HG03103 (cell line): Measurements from ENCODE around the gene HRH2.
"Not testable (repeated sequence)": the region's sequence is repeated elsewhere in the genome, so short reads cannot be mapped to it uniquely, and the experiment has no call there.

Experiments used
- ATAC-seq: cut with Tn5 transposase; IDR thresholded peaks from one replicate; pipeline ENCODE4 v1.9.1; 2021; ENCODE audit warnings: low read depth; ENCODE audit not compliant: unreplicated experiment

Gene HRH2

DNA sequence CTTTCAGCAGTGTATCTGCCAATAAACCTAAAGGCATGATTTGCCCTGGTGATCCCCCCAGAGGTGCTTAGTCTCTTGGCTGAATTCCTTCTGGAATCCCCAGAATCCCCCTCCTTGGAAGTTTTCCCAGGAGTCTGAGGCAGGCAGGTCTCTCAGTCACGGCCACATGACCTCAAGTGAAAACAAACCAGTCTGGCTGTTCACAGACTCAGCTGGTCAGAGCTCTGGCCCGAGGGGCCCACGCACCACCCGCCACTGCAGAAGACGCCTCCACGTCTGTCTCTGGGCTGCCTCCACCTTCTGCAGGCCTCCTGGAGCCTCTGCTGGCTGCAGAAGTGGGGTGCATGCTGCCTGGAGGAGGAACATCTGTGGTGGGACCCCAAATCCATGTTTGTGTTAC is 52.5 kb downstream of the HRH2 start:
- no peak for ATAC-seq

DNA sequence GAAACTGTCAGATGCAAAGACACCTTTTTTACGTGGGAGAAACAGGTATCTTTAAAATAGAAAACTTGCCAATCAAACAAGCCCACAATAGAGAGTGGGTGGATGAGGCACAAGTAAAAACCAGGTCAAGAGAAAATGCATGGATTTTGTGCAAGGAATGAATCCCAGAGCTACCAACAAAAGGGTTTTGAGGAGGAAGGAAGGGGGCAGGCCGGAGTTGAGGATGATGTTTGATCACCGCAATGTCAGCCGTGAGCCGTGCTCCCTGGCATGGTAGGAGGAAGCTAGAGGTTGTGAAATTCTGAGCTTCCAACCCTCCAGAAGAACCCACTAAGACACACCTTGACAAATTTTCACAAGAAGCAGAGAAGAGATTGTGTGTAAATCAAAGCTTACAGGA is 53.2 kb downstream of the HRH2 start:
- no peak for ATAC-seq

DNA sequence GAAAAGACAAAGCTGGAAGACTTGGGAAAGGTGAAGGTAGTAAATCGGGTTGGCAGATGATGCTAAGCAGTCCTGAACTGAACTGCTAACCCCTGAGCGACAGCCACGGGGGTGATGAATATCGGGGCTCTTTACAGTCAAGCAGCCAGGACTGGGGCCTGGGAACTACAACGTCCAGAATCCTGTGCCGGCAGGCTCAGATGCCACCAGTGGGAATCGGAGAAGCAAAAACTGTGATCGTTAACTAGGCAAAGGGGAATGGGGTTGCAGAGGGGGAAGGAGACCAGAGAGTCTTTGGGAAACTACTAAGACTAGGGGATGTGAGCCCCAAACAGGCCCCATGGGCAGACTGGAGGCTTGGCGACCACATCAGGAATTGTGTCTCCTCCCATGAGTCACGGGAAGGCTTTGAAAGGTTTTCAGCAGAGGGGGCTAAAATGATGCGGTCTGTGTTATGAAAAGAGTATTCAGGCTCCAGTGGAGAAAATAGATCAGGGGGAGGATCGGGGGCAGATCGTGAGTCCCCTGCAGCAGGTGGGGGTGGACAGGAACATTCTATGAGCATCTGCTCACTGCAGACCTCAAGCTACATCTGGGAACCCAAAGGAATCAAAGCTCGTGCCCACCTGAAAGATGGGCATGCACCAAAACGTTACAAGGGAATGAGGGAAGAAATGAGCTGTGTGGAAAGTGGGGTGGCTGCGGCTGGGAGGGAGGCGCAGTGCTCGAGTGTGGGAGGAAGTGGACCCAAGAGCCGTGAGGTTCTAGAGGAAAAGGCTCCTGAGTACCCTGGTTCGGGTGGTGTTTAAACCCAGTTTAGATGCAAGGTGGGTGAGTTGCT is 53.8 kb downstream of the HRH2 start:
- ATAC-seq, result no peak

DNA sequence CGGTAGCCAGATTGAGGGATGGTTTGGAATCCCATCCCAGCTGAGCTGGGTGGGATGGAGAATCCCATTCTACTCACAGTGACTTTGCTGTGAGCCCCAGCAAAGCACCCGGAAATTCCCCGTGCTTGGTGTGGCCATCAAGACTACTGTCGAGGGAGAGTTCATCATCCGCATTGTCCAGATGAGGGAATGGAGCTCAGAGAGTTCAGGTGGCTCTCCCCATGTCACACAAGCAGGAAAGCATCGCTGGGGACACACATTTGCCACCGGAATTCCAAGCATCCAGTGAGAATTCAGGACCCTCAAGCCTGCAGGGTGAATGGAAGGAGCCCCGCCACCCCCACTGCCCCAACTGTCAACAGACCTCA is 54.4 kb downstream of the HRH2 start:
- no peak for ATAC-seq

- no peak for ATAC-seq
Measured at GRCh38 chr5:175712681-175713085, 54.8 kb downstream of the HRH2 start.

GRCh38 chr5:175713930-175714329 is 56.1 kb downstream of the HRH2 start:
- no peak for ATAC-seq

DNA sequence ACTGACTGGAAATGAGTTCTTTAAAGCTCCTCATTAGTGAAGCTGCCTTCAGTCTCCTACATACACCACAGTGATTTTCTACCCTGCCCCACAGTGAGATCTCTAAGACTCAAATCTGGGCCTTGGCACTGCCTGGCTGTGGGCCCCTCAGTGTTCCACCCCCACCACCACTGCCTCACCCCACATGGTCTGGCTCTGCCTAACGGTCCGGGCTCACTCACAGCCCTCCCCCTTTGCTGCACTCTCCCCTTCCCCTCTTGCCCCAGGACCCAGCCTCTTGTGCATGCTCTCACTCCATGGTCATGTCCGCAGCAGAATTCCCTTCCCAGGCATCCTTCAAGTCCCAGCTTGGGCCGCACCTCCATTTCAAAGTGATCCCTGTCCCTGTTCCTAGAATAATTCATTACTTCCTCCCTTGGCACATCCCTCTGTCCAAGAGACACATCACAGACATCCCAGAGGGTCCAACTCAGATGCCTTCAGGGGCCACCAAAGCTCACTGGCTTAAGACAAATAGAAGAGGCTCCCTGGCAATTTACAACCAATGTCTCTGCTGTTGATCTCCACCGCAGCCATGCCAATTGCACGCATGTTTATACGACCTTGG is 56.7 kb downstream of the HRH2 start:
- no peak for ATAC-seq

GRCh38 chr5:175715627-175716522 is 58.0 kb downstream of the HRH2 start:
- no peak for ATAC-seq

DNA sequence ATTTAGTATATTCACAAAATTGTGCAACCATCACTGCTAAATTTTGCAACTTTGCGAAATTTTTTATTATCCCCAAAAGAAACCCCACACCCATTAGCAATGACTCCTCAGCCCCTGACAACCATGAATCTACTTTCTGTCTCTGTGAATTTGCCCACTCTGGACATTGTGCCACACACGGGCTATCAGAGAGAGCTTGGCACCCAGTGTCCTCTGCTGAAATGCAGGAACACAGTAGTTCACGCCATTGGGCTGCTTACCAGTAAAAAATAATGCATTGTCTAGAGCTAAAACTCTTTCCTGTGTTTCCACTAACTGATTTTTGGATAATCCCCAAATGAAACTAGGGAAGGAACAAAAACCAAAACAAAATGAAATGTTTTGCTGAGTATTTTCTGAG is 60.0 kb downstream of the HRH2 start:
- no peak for ATAC-seq

- ATAC-seq, result no peak
Measured at GRCh38 chr5:175718401-175719108, 60.7 kb downstream of the HRH2 start.

DNA sequence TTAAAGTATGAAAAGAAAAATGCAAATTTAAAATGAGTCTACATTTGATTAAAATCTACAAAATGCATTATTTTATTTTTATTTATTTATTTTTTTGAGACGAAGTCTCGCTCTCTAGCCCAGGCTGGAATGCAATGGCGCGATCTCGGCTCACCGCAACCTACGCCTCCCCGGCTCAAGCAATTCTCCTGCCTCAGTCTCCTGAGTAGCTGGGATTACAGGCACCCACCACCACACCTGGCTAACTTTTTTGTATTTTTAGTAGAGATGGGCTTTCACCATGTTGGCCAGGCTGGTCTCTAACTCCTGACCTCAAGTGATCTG is 61.2 kb downstream of the HRH2 start:
- not testable (repeated sequence) for ATAC-seq

DNA sequence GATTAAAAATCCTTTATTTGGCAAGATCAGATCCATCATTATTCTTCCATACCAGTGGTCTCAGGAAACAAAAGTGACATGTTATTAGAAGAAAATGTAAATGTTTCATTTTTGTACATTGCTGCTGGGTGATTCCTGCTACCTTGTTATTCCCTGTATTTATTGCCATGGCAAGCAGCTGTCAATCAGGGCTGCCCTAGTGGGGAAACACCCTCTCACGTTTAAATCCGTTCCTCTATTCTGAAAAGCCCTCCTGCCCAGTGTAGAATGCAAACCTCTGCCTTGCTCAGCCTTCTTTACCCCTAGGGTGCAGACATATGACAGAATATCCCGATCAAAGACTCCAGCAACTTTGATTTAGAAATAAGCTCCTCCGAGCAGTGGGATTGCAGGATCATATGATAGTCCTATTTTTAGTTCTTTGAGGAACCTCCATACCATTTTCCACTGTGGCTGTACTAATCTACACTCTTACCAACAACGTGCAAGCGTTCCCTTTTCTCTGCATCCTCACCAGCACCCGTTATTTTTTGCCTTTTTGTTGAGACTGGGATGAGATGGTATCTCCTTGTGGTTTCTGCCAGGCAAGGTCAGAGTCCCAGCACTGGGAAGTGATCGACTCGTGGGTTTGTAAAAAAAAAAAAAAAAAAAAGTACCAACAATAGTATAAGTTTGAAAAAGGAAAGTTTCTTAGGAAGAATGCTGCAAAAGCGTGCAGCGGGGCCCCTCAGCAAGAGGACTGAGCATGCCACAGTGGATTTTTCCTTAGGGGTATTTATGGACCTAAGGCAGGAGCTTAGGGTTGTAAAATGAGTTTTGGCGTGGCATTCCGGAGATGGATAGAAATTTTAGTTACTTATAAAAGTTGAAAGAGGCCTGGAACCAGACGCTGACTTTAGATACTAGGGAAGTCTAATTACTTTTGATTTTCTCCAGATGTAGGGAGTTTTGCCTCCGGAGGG is 66.7 kb downstream of the HRH2 start:
- no peak for ATAC-seq

DNA sequence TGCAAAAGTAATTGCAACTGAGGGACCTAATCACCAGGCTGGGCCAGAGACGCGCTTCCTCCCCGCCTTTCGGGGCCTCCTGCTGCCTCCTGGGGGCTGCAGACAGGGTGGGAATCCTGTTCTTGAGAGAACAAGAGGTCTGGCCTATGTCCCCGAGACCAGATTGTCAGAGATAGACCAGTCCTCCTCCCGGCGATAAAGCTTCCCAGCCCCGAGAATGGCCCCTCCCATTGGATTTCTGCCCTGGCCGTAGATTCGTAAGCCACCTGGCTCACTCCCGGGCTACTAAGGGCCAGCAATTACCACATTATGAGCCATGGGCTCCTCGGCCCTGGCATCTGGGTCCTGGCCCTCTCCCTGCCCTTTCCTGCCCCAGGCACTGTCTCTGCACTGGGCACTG is 70.4 kb downstream of the HRH2 start:
- ATAC-seq, result no peak

GRCh38 chr5:175728885-175729828 is 71.3 kb downstream of the HRH2 start:
- ATAC-seq, result peak; percentile 12

DNA sequence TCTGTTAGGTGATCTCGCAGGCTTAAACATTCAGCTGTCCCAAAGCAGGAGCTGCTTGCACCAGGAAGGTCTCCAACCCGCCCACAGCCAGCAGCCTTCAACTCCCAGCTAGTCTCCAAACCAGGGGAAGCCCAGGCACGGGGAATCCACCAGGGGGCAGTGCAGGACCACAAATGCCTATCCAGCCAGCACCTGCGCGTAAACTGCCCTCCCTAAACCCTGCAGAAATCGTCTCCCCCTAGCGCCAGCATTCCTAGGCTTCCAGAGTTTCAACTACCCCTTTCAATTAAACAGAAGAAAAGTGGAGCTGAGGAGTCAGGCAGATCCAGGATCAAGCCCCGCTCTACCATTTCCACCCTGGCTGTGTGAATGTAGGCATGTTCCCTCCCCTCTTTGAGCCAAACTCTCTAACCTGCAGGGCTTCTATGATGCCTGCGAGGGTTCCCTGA is 72.0 kb downstream of the HRH2 start:
- peak; percentile 81 for ATAC-seq

GRCh38 chr5:175731172-175731571 is 73.3 kb downstream of the HRH2 start:
- ATAC-seq, result no peak

GRCh38 chr5:175731756-175732465 is 74.0 kb downstream of the HRH2 start:
- ATAC-seq, result no peak

DNA sequence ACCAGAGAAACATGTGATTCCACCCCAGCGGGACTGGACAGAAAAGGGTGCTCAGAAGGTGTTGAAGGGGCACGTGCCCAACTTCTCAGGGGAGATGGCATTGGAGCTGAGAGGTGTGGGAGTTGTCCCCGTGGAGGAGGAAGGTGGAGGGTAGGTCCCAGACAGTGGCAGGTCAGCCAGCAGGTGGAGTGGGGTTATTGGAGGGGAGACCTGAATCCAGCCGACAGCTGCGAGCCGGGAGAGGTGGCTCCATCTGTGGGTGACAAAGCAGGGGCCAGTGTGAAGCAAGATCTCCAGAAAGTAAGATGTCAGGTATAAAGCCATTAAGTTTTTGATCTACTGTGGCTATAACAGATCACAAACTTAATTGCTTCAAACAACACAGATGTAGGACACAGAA is 75.1 kb downstream of the HRH2 start:
- ATAC-seq, result no peak
